Aorta (tissue), 5 donors: ENCODE measurements around the gene HCN4. TPM values are rescaled to one million over a fixed set of nuclear protein-coding genes. Genes with fewer than 3 reads are reported as not detected.

Source experiments
- ATAC-seq: fragments of 200-7000 bp; cut with Tn5 transposase; one replicate; pipeline ENCODE4 v1.9.1; 2022; ENCODE audit warnings: moderate library complexity; ENCODE audit not compliant: low FRiP score
- DNase-seq, 2 donors: peaks; one replicate each; pipeline ENCODE4 v3.0.0-alpha.2; 2020
- H3K27ac ChIP-seq, 2 donors: one replicate each; pipeline ENCODE4 v1.5.1; 2013; ENCODE audit warnings: low read length in 2 of 2, mild to moderate bottlenecking in 2 of 2, moderate library complexity in 2 of 2, control low read depth in 1 of 2, inconsistent platforms in 1 of 2, low read depth in 1 of 2
- H3K27me3 ChIP-seq, 2 donors: one replicate each; pipeline ENCODE4 v1.6.1; 2013; ENCODE audit warnings: control low read depth in 1 of 2, low read length in 1 of 2, mild to moderate bottlenecking in 1 of 2, moderate library complexity in 1 of 2; ENCODE audit not compliant: insufficient read depth in 2 of 2, control insufficient read depth in 1 of 2
- H3K36me3 ChIP-seq, 2 donors: one replicate each; pipeline ENCODE4 v1.6.1; 2013; ENCODE audit warnings: control low read depth in 1 of 2, low read length in 1 of 2, mild to moderate bottlenecking in 1 of 2; ENCODE audit not compliant: insufficient read depth in 2 of 2, control insufficient read depth in 1 of 2
- H3K4me1 ChIP-seq, 2 donors: one replicate each; pipeline ENCODE4 v1.6.1; 2013; ENCODE audit warnings: low read length in 2 of 2, control low read depth in 1 of 2, mild to moderate bottlenecking in 1 of 2, moderate library complexity in 1 of 2; ENCODE audit not compliant: insufficient read depth in 2 of 2, control insufficient read depth in 1 of 2
- H3K4me3 ChIP-seq, 2 donors: one replicate each; pipeline ENCODE4 v1.5.1; 2013; ENCODE audit warnings: low read length in 2 of 2, control low read depth in 1 of 2, mild to moderate bottlenecking in 1 of 2
- H3K9me3 ChIP-seq: one replicate; pipeline ENCODE4 v1.6.1; 2013; ENCODE audit warnings: mild to moderate bottlenecking, low read length; ENCODE audit not compliant: control insufficient read depth
- whole genome bisulfite sequencing, 2 donors: extraction: QIAGEN DNeasy Blood & Tissue Kit; methylation state at CpG; one replicate each; pipeline ENCODE4 v1.1.7; 2013; 5-methylcytosine and 5-hydroxymethylcytosine counted together
- intact Hi-C, 2 donors: fragments of 100-400 bp; cut with DNase I; formaldehyde crosslinking; loops; one replicate each; pipeline versions ENCODE4 v1.14.2 to v1.15.0; 2022
- polyA plus RNA-seq, 2 donors: library from polyadenylated mRNA; stranded (reverse); fragments of 200-250 nt; gene quantifications; one replicate each; pipeline ENCODE4 v1.2.3, GENCODE V29; 2013
- total RNA-seq, 2 donors: library from RNA; stranded (reverse); fragmentation: NEBNext Ultra II Directional; extraction: Animal tissue kit (Norgen Biotek cat#: 25700); gene quantifications; one replicate each; pipeline ENCODE4 v1.2.1, GENCODE V29; 2021
- donor health status: healthy with polysubstance abuse.
- donor health status: Bipolar disorder and iron deficiency.
- donor health status: DM: no; HTN: no; CAD: no.
- donor health status: DM: no; HTN: no; CAD: no.
- donor health status: DM: yes; HTN: yes; CAD: no.

HCN4 gene
- total and polyA plus RNA-seq, 4 donors = under 0.01 TPM; not detected in 3

DNA sequence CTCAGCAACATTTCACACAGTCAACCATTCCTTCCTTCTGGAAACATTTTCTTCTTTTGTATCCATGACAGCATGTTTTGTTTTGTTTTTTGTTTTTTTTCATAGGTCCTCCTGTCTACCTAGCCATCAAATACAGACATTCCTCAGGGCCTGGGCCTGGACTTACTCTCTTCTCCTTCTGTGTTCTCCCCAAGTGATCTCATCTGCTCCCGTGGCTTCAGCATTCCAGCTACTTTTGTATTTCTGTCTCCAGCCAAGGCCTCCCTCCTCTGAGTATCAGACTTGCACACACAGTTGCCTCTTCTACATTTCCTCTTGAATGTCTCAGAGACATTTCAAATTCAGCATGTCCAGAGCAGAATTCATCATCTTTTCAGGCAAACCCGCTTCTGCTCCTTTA lies 82.4 kb downstream of the HCN4 start:
- Histone ChIP-seq H3K36me3 (peaks cover 6 to 17% of the 10 kb centered on the region in 2 donors), H3K4me1 (peaks cover 4% of the 10 kb centered on the region in 2 donors), H3K27me3 (no peaks in the 10 kb centered on the region), H3K27ac (no peak overlapping the region), H3K9me3 (no peaks in the 10 kb centered on the region), H3K4me3 (no peak overlapping the region)
- intact Hi-C loops = loop anchor here (5.0 to 10.0 kb wide), 3 partner anchors 356 to 418 kb away; no protein-coding TSS in a partner anchor
- DNase-seq (no peak), ATAC-seq (no peak)
- 54 to 57% methylated on average over 2 of the region's 2 CpGs for WGBS, 2 donors

- H3K4me3 ChIP-seq = no peak overlapping the region
- 52 to 60% methylated on average over 3 of the region's 3 CpGs for WGBS, 2 donors
- ATAC-seq (no peak), DNase-seq (no peak)
- H3K9me3 ChIP-seq = no peaks in the 10 kb centered on the region
- intact Hi-C loops = loop anchor here (10.0 kb wide), 2 partner anchors 411 to 421 kb away; no protein-coding TSS in a partner anchor
- no peaks in the 10 kb centered on the region for H3K27me3 ChIP-seq
- H3K27ac ChIP-seq = no peak overlapping the region
- peaks cover 4% of the 10 kb centered on the region in 2 donors for H3K4me1 ChIP-seq
- H3K36me3 ChIP-seq = peaks cover 9 to 12% of the 10 kb centered on the region in 2 donors
Measured at GRCh38 chr15:73284090-73284716, 84.6 kb downstream of the HCN4 start.

GRCh38 chr15:73283366-73283962 lies 85.3 kb downstream of the HCN4 start:
- peak; percentile 59 for ATAC-seq
- H3K9me3 ChIP-seq = no peaks in the 10 kb centered on the region
- H3K27me3 ChIP-seq = no peaks in the 10 kb centered on the region
- intact Hi-C loops = loop anchor here (10.0 kb wide), 2 partner anchors 411 to 421 kb away; no protein-coding TSS in a partner anchor
- H3K4me3 ChIP-seq = no peak overlapping the region
- peaks cover 7 to 9% of the 10 kb centered on the region in 2 donors for H3K36me3 ChIP-seq
- H3K27ac ChIP-seq = peak overlapping the region in 1 of 2 donors; percentile 28
- peaks cover 4% of the 10 kb centered on the region in 2 donors for H3K4me1 ChIP-seq
- peak in 1 of 2 donors; percentile 66 for DNase-seq
- 3 to 10% methylated on average over 2 of the region's 2 CpGs for WGBS, 2 donors

DNA sequence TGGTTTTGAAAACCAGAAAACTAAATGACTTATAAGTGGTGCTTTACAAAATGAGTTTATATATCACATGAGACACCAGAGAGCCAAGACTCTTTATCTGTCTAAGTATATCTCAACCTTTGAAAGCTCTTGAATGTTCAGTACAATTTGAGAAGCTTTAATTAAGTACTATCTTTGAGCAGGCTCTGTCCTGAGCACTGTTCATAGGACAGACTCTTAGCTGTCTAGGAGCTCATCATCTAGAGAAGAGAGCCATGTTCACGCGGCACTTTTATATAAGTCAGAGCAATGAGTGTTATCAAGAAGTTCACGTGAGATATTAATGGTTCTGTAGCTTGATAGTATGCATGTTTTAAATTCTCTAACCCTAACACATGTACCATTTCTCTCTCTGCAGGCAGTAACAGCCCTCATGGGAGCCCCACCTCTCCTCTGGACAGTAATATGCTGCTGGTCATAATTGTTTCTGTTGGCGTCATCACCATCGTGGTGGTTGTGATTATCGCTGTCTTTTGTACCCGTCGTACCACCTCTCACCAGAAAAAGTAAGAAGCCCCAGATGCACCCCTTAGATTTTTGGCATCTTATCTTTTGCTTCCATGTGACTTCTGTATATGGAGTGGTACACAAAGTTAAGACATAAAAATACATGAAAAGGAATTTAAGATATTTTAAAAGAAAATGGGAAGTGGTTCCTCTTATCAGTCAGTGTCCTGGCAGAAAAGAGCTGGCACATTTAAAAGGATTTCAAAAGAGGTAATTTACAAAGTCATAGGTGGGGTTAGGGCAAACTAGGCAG lies 86.0 kb downstream of the HCN4 start:
- intact Hi-C loops = loop anchor here (10.0 kb wide), 2 partner anchors 412 to 422 kb away; no protein-coding TSS in a partner anchor
- Histone ChIP-seq H3K27ac (no peak overlapping the region), H3K36me3 (peaks cover 7 to 9% of the 10 kb centered on the region in 2 donors), H3K27me3 (no peaks in the 10 kb centered on the region), H3K4me3 (no peak overlapping the region), H3K9me3 (no peaks in the 10 kb centered on the region), H3K4me1 (peaks cover 4% of the 10 kb centered on the region in 2 donors)
- ATAC-seq = no peak
- 79 to 81% methylated on average over 8 of the region's 8 CpGs for WGBS, 2 donors
- DNase-seq = no peak

DNA sequence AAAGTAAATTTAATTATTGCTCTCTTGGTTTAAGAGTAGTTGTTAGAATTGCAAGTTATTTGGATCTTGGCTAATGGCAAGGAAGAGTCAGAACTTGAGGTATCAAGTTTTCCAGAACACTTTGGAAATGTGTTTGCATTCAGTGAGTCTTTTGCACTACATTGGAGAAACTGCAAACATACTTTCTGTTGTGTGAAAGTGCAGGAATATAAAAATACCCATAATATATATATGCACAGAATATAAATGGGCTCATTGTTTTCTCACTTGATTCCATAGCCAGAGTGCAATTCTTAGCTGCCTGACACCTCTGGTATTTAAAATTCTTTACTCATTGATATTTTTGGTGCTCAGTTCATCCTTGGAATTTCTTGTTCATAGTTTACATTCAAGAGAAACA lies 92.9 kb downstream of the HCN4 start:
- DNase-seq = no peak
- no peaks in the 10 kb centered on the region for H3K9me3 ChIP-seq
- no peaks in the 10 kb centered on the region for H3K4me1 ChIP-seq
- no peaks in the 10 kb centered on the region for H3K27me3 ChIP-seq
- ATAC-seq = no peak
- intact Hi-C loops = loop anchor here (10.0 kb wide), 2 partner anchors 491 to 551 kb away; partner anchors contain the start of gene ADPGK (in 2 of the 2)
- no peak overlapping the region for H3K27ac ChIP-seq
- H3K4me3 ChIP-seq = no peak overlapping the region
- peaks cover 1 to 3% of the 10 kb centered on the region in 2 donors for H3K36me3 ChIP-seq

DNA sequence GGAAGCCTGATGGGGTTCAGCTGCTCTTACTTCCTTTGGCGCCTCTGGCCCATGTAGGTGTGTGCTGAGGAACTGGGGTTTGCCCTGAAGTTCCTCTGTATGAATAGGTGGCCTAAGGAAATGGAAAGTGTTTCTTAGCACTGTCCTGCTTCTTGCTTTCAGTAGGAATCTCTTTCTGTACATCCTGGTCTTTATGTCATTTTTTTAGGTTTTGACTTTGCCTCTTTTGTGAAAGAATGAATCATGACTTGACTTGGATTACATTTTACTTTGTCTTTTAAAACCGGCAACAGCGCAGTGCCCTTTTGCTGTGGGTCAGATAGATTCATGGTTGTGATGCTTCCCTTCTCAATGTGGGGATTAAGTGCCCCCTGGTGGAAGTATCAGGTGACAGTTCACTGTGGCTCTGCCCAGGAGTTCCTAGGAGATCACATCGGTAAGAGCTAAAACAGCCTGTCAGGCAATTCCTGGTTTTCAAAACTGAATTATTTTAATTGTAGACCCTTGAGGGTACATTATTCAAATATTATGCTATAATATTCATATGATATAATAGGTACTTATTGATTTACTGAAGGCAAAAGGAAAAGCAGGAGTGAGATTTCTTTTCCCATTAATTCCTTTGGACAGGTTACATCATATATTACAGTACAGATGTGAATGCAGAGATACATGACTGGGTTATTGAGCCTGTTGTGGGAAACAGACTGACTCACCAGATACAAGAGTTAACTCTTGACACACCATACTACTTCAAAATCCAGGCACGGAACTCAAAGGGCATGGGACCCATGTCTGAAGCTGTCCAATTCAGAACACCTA lies 95.4 kb downstream of the HCN4 start:
- peak; percentile 83 for ATAC-seq
- no peak overlapping the region for H3K4me3 ChIP-seq
- no peaks in the 10 kb centered on the region for H3K9me3 ChIP-seq
- peaks cover 0 to 5% of the 10 kb centered on the region in 2 donors for H3K36me3 ChIP-seq
- 31 to 36% methylated on average over 5 of the region's 5 CpGs for WGBS, 2 donors
- no peak overlapping the region for H3K27ac ChIP-seq
- no peak for DNase-seq
- H3K4me1 ChIP-seq = no peaks in the 10 kb centered on the region
- no peaks in the 10 kb centered on the region for H3K27me3 ChIP-seq
- intact Hi-C loops = loop anchor here (2.0 to 10.0 kb wide), 4 partner anchors 33 to 549 kb away; partner anchors contain the start of gene ADPGK (in 2 of the 2)

DNA sequence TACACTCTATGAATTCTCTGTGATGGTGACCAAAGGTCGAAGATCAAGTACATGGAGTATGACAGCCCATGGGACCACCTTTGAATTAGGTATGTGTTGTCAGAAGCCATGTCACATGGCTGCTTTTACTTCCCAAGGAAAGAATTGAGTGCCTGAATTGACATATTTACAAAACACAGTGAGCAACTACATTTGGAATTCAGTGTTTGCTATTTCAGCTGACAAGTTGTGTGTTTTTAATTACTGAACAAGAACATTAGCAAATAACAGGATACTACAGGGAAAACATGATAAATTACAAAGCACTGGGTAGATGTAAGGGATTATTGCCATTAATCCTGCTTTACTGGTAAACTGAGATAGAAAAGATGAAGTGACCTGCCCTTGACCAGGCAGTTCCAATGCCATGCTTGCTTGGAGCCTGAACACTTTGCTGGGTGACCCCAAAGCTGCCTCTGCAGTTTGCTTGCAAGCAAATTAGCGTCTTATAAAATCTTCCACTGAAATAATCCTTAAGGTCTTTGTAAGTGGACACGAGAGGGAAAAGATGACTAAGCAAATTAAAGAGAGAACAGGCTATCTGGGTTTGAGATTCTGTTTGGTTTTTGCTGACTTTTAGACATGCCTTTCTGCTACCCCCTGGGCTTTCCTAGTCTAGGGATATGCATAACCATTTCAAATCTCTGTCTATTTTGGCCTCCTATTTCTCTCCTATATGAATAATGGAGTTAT lies 98.2 kb downstream of the HCN4 start:
- 76 to 78% methylated on average over 3 of the region's 3 CpGs for WGBS, 2 donors
- intact Hi-C loops = loop anchor here (5.0 to 10.0 kb wide), 3 partner anchors 33 to 546 kb away; partner anchors contain the start of gene ADPGK (in 2 of the 2)
- Histone ChIP-seq H3K4me3 (no peak overlapping the region), H3K4me1 (no peaks in the 10 kb centered on the region), H3K27me3 (no peaks in the 10 kb centered on the region), H3K27ac (no peak overlapping the region), H3K9me3 (no peaks in the 10 kb centered on the region), H3K36me3 (peaks cover 0 to 5% of the 10 kb centered on the region in 2 donors)
- DNase-seq (no peak), ATAC-seq (no peak)
